GM12801 (cell line): ENCODE results near the gene GRXCR2.

ENCODE experiments used
- CTCF ChIP-seq: IDR thresholded peaks from one replicate; pipeline ENCODE4 v1.5.1; 2011; ENCODE audit warnings: control low read depth; ENCODE audit not compliant: insufficient read length; ENCODE audit errors: extremely low read depth

GRXCR2 gene

GRCh38 chr5:145825751-145826180 lies 47.0 kb downstream of the GRXCR2 start:
- TF ChIP-seq CTCF, result no peak

DNA sequence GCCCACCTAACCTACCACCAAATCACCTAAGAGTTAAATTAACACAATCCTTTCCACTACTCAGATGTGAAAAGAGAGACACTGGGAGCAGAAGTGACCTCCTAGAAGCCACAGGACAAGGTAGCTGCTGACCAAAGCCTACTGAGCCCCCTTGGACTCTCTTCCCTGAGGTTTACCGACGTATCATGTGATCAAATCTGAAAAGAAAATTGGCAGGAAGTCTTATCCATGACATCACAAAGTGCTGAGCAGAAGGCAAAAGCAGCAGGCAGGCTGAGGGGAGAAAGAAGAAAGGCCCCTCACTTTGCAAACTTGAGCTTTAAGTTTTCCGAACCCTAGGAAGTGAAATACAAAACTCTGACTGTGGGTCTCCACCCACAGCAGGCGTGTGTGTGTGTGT lies 48.8 kb downstream of the GRXCR2 start:
- TF ChIP-seq CTCF, result no peak

- TF ChIP-seq CTCF, result no peak
These were observed 54.2 kb downstream of the GRXCR2 start for GRCh38 chr5:145818604-145819003.

DNA sequence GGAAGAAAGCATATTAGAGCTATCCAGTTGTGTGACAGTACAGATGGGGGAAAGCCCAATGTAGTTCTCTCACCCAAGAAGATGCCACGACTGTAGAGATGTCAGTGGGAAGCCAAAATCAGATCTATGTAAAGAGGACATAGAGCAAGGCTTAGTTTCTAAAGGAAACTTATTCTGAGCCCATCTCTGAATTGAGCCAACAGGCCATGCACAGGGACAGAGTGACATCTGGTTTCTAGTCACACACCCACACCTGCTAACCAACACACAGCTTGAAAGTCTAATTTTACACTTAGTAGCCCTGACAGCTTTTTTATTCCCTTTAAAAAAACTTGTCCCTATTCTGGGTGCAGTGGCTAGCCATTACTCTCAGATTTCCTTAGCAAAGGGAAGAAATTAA lies 59.9 kb downstream of the GRXCR2 start:
- no peak for TF ChIP-seq CTCF

- TF ChIP-seq CTCF, result no peak
These were observed 60.8 kb downstream of the GRXCR2 start for GRCh38 chr5:145811834-145812625.
